Neural cell (in vitro differentiated cells): ENCODE results near the gene SLC30A7. TPM values are rescaled to one million over a fixed set of nuclear protein-coding genes. Genes with fewer than 3 reads are reported as not detected.

ENCODE experiments used
- H2AFZ ChIP-seq: fragments of 200-600, 300-800 bp; sonication (generic), shearing (Covaris generic); 2 replicates; pipeline ENCODE4 v1.6.0; 2014; ENCODE audit warnings: low read depth, mild to moderate bottlenecking, antibody characterized with exemption, low read length, moderate library complexity
- H3F3A ChIP-seq: fragments of 200-600 bp; shearing (Covaris generic); 2 replicates; pipeline ENCODE4 v1.6.1; 2016; ENCODE audit warnings: mild to moderate bottlenecking, moderate library complexity, mixed read lengths, antibody characterized with exemption, low read length; ENCODE audit not compliant: insufficient read depth, poor library complexity, severe bottlenecking
- H3K27ac ChIP-seq: fragments of 200-600, 300-800 bp; sonication (generic), shearing (Covaris generic); 2 replicates; pipeline ENCODE4 v1.5.1; 2014; ENCODE audit warnings: mild to moderate bottlenecking, low read length, moderate library complexity
- H3K27me3 ChIP-seq: fragments of 300-800, 200-600 bp; sonication (generic), shearing (Covaris generic); 2 replicates; pipeline ENCODE4 v1.6.0; 2014; ENCODE audit warnings: mild to moderate bottlenecking, low read depth, low read length, moderate library complexity; ENCODE audit not compliant: insufficient read depth
- H3K36me3 ChIP-seq: fragments of 300-800, 200-600 bp; sonication (generic), shearing (Covaris generic); 2 replicates; pipeline ENCODE4 v1.5.1; 2014; ENCODE audit warnings: mild to moderate bottlenecking, antibody characterized with exemption, low read length, moderate library complexity; ENCODE audit not compliant: insufficient read depth
- H3K4me2 ChIP-seq: fragments of 300-800, 200-600 bp; sonication (generic), shearing (Covaris generic); 2 replicates; pipeline ENCODE4 v1.6.0; 2014; ENCODE audit warnings: mild to moderate bottlenecking, low read length
- H3K4me3 ChIP-seq: fragments of 300-800, 200-600 bp; sonication (generic), shearing (Covaris generic); 2 replicates; pipeline ENCODE4 v1.5.1; 2014; ENCODE audit warnings: mild to moderate bottlenecking, low read length, moderate library complexity
- H3K79me2 ChIP-seq: fragments of 200-600 bp; shearing (Covaris generic); replicated peaks from 2 replicates; pipeline ENCODE4 v1.6.0; 2014; ENCODE audit warnings: mild to moderate bottlenecking, low read length, moderate library complexity; ENCODE audit not compliant: insufficient read depth
- H3K9ac ChIP-seq: fragments of 300-800, 200-600 bp; sonication (generic), shearing (Covaris generic); 2 replicates; pipeline ENCODE4 v1.6.1; 2016; ENCODE audit warnings: mild to moderate bottlenecking, low read length, mixed read lengths
- H3K9me2 ChIP-seq: fragments of 200-600 bp; shearing (Covaris generic); 2 replicates; pipeline ENCODE4 v1.6.1; 2016; ENCODE audit warnings: mild to moderate bottlenecking, low read length, mixed read lengths; ENCODE audit not compliant: insufficient read depth
- H3K9me3 ChIP-seq: fragments of 200-600, 300-800 bp; sonication (generic), shearing (Covaris generic); 2 replicates; pipeline ENCODE4 v1.6.1; 2016; ENCODE audit warnings: mild to moderate bottlenecking, mixed run types, low read length, moderate library complexity, mixed read lengths
- H4K20me1 ChIP-seq: fragments of 200-600 bp; shearing (Covaris generic); 2 replicates; pipeline ENCODE4 v1.6.1; 2016; ENCODE audit warnings: mild to moderate bottlenecking, mixed run types; ENCODE audit not compliant: insufficient read depth
- EP300 ChIP-seq: fragments of 450-650 bp; conservative IDR thresholded peaks from 2 replicates; pipeline ENCODE4 v1.6.1; 2014; ENCODE audit warnings: antibody characterized with exemption, mild to moderate bottlenecking, moderate library complexity; ENCODE audit not compliant: poor library complexity, severe bottlenecking
- EZH2 ChIP-seq: fragments of 200-600, 300-800 bp; shearing (Covaris generic), sonication (generic); IDR thresholded peaks from 2 replicates; pipeline ENCODE4 v1.6.1; 2014; ENCODE audit warnings: antibody characterized with exemption, low read length, borderline replicate concordance, mild to moderate bottlenecking; ENCODE audit not compliant: insufficient read depth, poor library complexity, severe bottlenecking
- MXI1 ChIP-seq: fragments of 450-650 bp; conservative IDR thresholded peaks from 2 replicates; pipeline ENCODE4 v1.6.1; 2014; ENCODE audit warnings: antibody characterized with exemption, mild to moderate bottlenecking; ENCODE audit not compliant: poor library complexity, severe bottlenecking
- POLR2AphosphoS5 ChIP-seq: IDR thresholded peaks from 2 replicates; pipeline ENCODE4 v1.6.1; 2012
- RAD21 ChIP-seq: fragments of 450-650 bp; conservative IDR thresholded peaks from 2 replicates; pipeline ENCODE4 v1.6.1; 2014; ENCODE audit warnings: antibody characterized with exemption, mild to moderate bottlenecking, moderate library complexity
- SMC3 ChIP-seq: fragments of 450-650 bp; conservative IDR thresholded peaks from 2 replicates; pipeline ENCODE4 v1.6.1; 2014; ENCODE audit warnings: antibody characterized with exemption, mild to moderate bottlenecking, moderate library complexity; ENCODE audit not compliant: poor library complexity
- TAF1 ChIP-seq: IDR thresholded peaks from 2 replicates; pipeline ENCODE4 v1.6.1; 2012; ENCODE audit warnings: low read depth
- polyA plus RNA-seq: library from polyadenylated mRNA; depleted of rRNA; stranded (reverse); fragments of >200 nt; gene quantifications from 2 replicates; pipeline ENCODE4 v1.2.3, GENCODE V29; 2014
- TF ChIP-seq, protein P1 (sequence below): IDR thresholded peaks from 2 replicates; pipeline ENCODE4 v1.6.1; 2012; ENCODE audit warnings: borderline replicate concordance
- TF ChIP-seq, protein P2 (sequence below): fragments of 450-650 bp; IDR thresholded peaks from 2 replicates; pipeline ENCODE4 v1.5.1; 2014; ENCODE audit warnings: antibody characterized with exemption, mild to moderate bottlenecking, moderate library complexity; ENCODE audit not compliant: poor library complexity, severe bottlenecking

Gene SLC30A7
- polyA plus RNA-seq, 1 donor from 2014 or later, result 19.8 TPM

DNA sequence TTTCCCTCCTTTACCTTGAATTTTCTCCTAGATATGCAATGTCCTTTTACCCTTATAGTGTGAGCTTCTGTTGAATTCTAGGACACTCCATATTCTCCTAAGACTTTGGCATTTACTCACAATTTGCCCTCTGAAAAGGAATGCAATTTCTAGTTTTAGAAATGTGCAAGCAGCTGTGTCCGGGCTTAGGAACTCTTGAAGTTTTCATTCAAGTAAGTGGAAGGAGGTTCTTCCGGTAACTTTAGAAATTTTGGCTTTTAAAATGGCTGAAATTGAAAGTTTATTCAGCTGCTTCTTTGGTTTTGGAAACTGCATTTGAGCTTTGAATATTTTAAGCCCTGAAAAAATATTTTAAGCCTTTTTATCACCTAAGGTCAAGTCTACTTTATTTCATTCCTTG is 73.4 kb downstream of the SLC30A7 start:
- Histone ChIP-seq H3K27ac (no peak overlapping the region), H3F3A (no peaks in the 10 kb centered on the region), H3K36me3 (peaks cover 6% of the 10 kb centered on the region), H3K79me2 (no peaks in the 10 kb centered on the region), H3K4me3 (no peak overlapping the region), H3K9ac (no peak overlapping the region), H4K20me1 (no peaks in the 10 kb centered on the region), H3K27me3 (no peaks in the 10 kb centered on the region), H3K9me3 (no peaks in the 10 kb centered on the region), H3K4me2 (no peak overlapping the region), H3K9me2 (no peaks in the 10 kb centered on the region), H2AFZ (no peak overlapping the region)
- TF ChIP-seq TAF1, result no peak
- TF ChIP-seq, protein P1, sequence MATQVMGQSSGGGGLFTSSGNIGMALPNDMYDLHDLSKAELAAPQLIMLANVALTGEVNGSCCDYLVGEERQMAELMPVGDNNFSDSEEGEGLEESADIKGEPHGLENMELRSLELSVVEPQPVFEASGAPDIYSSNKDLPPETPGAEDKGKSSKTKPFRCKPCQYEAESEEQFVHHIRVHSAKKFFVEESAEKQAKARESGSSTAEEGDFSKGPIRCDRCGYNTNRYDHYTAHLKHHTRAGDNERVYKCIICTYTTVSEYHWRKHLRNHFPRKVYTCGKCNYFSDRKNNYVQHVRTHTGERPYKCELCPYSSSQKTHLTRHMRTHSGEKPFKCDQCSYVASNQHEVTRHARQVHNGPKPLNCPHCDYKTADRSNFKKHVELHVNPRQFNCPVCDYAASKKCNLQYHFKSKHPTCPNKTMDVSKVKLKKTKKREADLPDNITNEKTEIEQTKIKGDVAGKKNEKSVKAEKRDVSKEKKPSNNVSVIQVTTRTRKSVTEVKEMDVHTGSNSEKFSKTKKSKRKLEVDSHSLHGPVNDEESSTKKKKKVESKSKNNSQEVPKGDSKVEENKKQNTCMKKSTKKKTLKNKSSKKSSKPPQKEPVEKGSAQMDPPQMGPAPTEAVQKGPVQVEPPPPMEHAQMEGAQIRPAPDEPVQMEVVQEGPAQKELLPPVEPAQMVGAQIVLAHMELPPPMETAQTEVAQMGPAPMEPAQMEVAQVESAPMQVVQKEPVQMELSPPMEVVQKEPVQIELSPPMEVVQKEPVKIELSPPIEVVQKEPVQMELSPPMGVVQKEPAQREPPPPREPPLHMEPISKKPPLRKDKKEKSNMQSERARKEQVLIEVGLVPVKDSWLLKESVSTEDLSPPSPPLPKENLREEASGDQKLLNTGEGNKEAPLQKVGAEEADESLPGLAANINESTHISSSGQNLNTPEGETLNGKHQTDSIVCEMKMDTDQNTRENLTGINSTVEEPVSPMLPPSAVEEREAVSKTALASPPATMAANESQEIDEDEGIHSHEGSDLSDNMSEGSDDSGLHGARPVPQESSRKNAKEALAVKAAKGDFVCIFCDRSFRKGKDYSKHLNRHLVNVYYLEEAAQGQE, result no peak
- TF ChIP-seq RAD21, result no peak
- TF ChIP-seq SMC3, result no peak
- TF ChIP-seq MXI1, result no peak
- no peak for TF ChIP-seq EP300
- TF ChIP-seq EZH2, result no peak
- TF ChIP-seq, protein P2, sequence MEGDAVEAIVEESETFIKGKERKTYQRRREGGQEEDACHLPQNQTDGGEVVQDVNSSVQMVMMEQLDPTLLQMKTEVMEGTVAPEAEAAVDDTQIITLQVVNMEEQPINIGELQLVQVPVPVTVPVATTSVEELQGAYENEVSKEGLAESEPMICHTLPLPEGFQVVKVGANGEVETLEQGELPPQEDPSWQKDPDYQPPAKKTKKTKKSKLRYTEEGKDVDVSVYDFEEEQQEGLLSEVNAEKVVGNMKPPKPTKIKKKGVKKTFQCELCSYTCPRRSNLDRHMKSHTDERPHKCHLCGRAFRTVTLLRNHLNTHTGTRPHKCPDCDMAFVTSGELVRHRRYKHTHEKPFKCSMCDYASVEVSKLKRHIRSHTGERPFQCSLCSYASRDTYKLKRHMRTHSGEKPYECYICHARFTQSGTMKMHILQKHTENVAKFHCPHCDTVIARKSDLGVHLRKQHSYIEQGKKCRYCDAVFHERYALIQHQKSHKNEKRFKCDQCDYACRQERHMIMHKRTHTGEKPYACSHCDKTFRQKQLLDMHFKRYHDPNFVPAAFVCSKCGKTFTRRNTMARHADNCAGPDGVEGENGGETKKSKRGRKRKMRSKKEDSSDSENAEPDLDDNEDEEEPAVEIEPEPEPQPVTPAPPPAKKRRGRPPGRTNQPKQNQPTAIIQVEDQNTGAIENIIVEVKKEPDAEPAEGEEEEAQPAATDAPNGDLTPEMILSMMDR, result no peak

DNA sequence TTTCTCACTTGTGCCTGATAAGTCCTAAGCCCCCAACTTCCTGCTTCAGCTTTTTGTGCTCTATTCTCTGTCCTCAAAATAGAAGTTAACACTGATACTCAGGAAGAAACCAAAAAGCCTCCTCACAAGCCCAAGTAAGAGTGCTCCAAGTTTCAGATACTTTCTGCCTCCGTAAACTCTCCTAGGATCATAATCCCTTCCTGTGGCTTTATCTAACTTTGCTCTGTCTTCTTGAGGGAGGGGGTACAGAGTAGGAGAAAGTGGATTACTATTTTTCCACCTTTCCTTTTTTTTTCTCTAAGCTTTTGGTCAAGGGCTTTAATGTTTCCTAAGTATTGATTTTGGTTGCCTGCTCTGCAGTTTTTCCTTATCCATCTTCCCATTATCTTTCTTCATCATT is 75.1 kb downstream of the SLC30A7 start:
- H3K79me2 ChIP-seq, result no peaks in the 10 kb centered on the region
- H3K36me3 ChIP-seq, result no peaks in the 10 kb centered on the region
- H3K4me2 ChIP-seq, result no peak overlapping the region
- H3K27me3 ChIP-seq, result no peaks in the 10 kb centered on the region
- H3K27ac ChIP-seq, result no peak overlapping the region
- TF ChIP-seq POLR2AphosphoS5, result no peak
- TF ChIP-seq MXI1, result no peak
- TF ChIP-seq TAF1, result no peak
- no peak for TF ChIP-seq EP300
- no peak for TF ChIP-seq SMC3
- TF ChIP-seq, protein P2, result no peak
- TF ChIP-seq, protein P1, result no peak
- TF ChIP-seq EZH2, result no peak
- no peak for TF ChIP-seq RAD21
- no peaks in the 10 kb centered on the region for H4K20me1 ChIP-seq
- no peak overlapping the region for H2AFZ ChIP-seq
- H3K9me3 ChIP-seq, result no peaks in the 10 kb centered on the region
- no peak overlapping the region for H3K4me3 ChIP-seq
- H3F3A ChIP-seq, result no peaks in the 10 kb centered on the region
- no peaks in the 10 kb centered on the region for H3K9me2 ChIP-seq
- H3K9ac ChIP-seq, result no peak overlapping the region
